K562 (cell line): ENCODE results near the gene PRELID3B. TPM values are rescaled to one million over a fixed set of nuclear protein-coding genes. Genes with fewer than 3 reads are reported as not detected.

ENCODE experiments used
- ATF1 ChIP-seq, 2 experiments: fragments of 450-650 bp in 1 of 2; IDR thresholded peaks; 2 replicates each; pipeline ENCODE4 v1.6.1; 2016; ENCODE audit warnings: missing compliant biosample characterization in 1 of 2, missing genetic modification characterization in 1 of 2
- BRCA1 ChIP-seq, 2 experiments: fragments of 450-650 bp in 1 of 2; sonication (generic) in 1 of 2; formaldehyde crosslinking in 1 of 2; IDR thresholded peaks; 2 replicates each; pipeline versions ENCODE4 v1.5.0 to v1.6.1; 2017 to 2020; ENCODE audit warnings: mild to moderate bottlenecking in 1 of 2, missing genetic modification reagents in 1 of 2
- CTCF ChIP-seq, 3 experiments: IDR thresholded peaks in 2 of 3; conservative IDR thresholded peaks in 1 of 3; 2 replicates each; pipeline ENCODE4 v1.5.1; 2011 to 2012; ENCODE audit warnings: low read length in 3 of 3, mild to moderate bottlenecking in 3 of 3, control low read depth in 2 of 3, improper control_type of control experiment in 1 of 3, inconsistent platforms in 1 of 3, low read depth in 1 of 3, mixed read lengths in 1 of 3, moderate library complexity in 1 of 3; ENCODE audit not compliant: insufficient read depth in 2 of 3
- DEAF1 ChIP-seq: fragments of 450-650 bp; formaldehyde crosslinking; IDR thresholded peaks from 2 replicates; pipeline ENCODE4 v1.4.0; 2020; ENCODE audit warnings: mild to moderate bottlenecking, moderate library complexity
- ESRRA ChIP-seq: fragments of 450-650 bp; IDR thresholded peaks from 2 replicates; pipeline ENCODE4 v1.6.1; 2014; ENCODE audit warnings: low read depth, mild to moderate bottlenecking, moderate library complexity, borderline replicate concordance
- GABPB1 ChIP-seq: sonication (generic); formaldehyde crosslinking; IDR thresholded peaks from 2 replicates; pipeline ENCODE4 v1.8.0; 2022; ENCODE audit warnings: mild to moderate bottlenecking, missing genetic modification reagents
- HDAC1 ChIP-seq, 2 experiments: fragments of 450-650 bp; IDR thresholded peaks; 2 replicates each; pipeline ENCODE4 v1.6.1; 2016 to 2017; ENCODE audit warnings: inconsistent platforms in 1 of 2, mild to moderate bottlenecking in 1 of 2, moderate library complexity in 1 of 2
- HLTF ChIP-seq: fragments of 450-650 bp; IDR thresholded peaks from 2 replicates; pipeline ENCODE4 v1.6.1; 2016
- ID3 ChIP-seq, 2 experiments: fragments of 250-450 bp in 1 of 2; fragments of 450-650 bp in 1 of 2; sonication (Bioruptor Pico) in 1 of 2; IDR thresholded peaks; 2 replicates each; pipeline versions ENCODE4 v1.6.1 to v1.8.0; 2016 to 2021; ENCODE audit warnings: mild to moderate bottlenecking in 2 of 2, moderate library complexity in 2 of 2, missing compliant biosample characterization in 1 of 2, missing genetic modification characterization in 1 of 2
- KDM5B ChIP-seq: fragments of 200-600 bp; sonication (generic); IDR thresholded peaks from 2 replicates; pipeline ENCODE4 v1.6.1; 2012; ENCODE audit warnings: low read depth, mild to moderate bottlenecking, moderate library complexity, low read length, control low read depth, inconsistent platforms; ENCODE audit not compliant: insufficient replicate concordance
- NBN ChIP-seq: fragments of 450-650 bp; IDR thresholded peaks from 2 replicates; pipeline ENCODE4 v1.6.1; 2016; ENCODE audit warnings: low read depth, mild to moderate bottlenecking
- NFE2L1 ChIP-seq: fragments of 450-650 bp; IDR thresholded peaks from 2 replicates; pipeline ENCODE4 v1.6.1; 2016; ENCODE audit warnings: missing genetic modification characterization, low read depth, mild to moderate bottlenecking, missing compliant biosample characterization, moderate library complexity, borderline replicate concordance
- NFIC ChIP-seq: fragments of 450-650 bp; IDR thresholded peaks from 2 replicates; pipeline ENCODE4 v1.6.1; 2017; ENCODE audit warnings: mild to moderate bottlenecking, inconsistent platforms
- SUPT5H ChIP-seq: fragments of 450-650 bp; IDR thresholded peaks from 2 replicates; pipeline ENCODE4 v1.6.1; 2016
- XRCC3 ChIP-seq: fragments of 450-650 bp; IDR thresholded peaks from 2 replicates; pipeline ENCODE4 v1.6.1; 2017; ENCODE audit warnings: mild to moderate bottlenecking, moderate library complexity
- ZMIZ1 ChIP-seq, 2 experiments: fragments of 150-350 bp in 1 of 2; IDR thresholded peaks; 2 replicates each; pipeline ENCODE4 v1.6.1; 2012 to 2016; ENCODE audit warnings: low read depth in 2 of 2, low read length in 2 of 2, mild to moderate bottlenecking in 1 of 2, moderate library complexity in 1 of 2
- polyA plus RNA-seq, 8 experiments: library from polyadenylated mRNA; depleted of rRNA in 4 of 8; stranded (reverse) in 5 of 8; unstranded in 3 of 8; fragments of >200 nt; fragmentation: Nextera tagmentation in 2 of 8; fragmentation: Illumina TruSeq in 1 of 8; extraction: Ambion mirVana in 2 of 8; extraction: Trizol in 1 of 8; gene quantifications; 2 replicates each; pipeline versions ENCODE4 v1.2.1 to v1.2.3, GENCODE V29; 2011 to 2014; ENCODE audit warnings: inconsistent platforms in 1 of 8, missing spikeins in 1 of 8
- total RNA-seq, 7 experiments: library from RNA; depleted of rRNA in 6 of 7; stranded (reverse); fragments of >200 nt in 6 of 7; fragmentation: Illumina TruSeq in 2 of 7; extraction: Trizol in 2 of 7; gene quantifications; 2 replicates each; pipeline versions ENCODE4 v1.2.1 to v1.2.3, GENCODE V29; 2011 to 2021; ENCODE audit warnings: low replicate concordance in 1 of 7

The PRELID3B gene
- total and polyA plus RNA-seq, 9 of the 15 experiments (the other 6 are each of a cell fraction or from before 2014, with no cell fraction given) = 77.0 to 186 (median 101) TPM

- TF ChIP-seq ZMIZ1 (IDR thresholded peaks at IDR 0.05; ENCODE audit: low read depth in 2 of 2, low read length in 2 of 2) (no peak), ID3 (CRISPR knock-in tag; IDR thresholded peaks at IDR 0.05) (no peak), ID3 (tag; IDR thresholded peaks at IDR 0.05) (0 out of 2 replicates have a peak, but pooled peaks have one; percentile 48), HDAC1 (IDR thresholded peaks at IDR 0.05) (no peak), NFIC (peak; percentile 87), DEAF1 (CRISPR knock-in tag) (0 out of 2 replicates have a peak, but pooled peaks have one; percentile 8), KDM5B (peak; percentile 57), ATF1 (CRISPR knock-in tag; IDR thresholded peaks at IDR 0.05) (peak; percentile 31; the same call in 1 of the 2 replicates), ATF1 (tag; IDR thresholded peaks at IDR 0.05) (no peak), GABPB1 (CRISPR knock-in tag) (no peak; the same call in 1 of the 2 replicates), SUPT5H (0 out of 2 replicates have a peak, but pooled peaks have one; percentile 33), NFE2L1 (tag) (no peak), CTCF (IDR thresholded peaks at IDR 0.05 in 2 of 3, conservative IDR thresholded peaks at IDR 0.05 in 1 of 3; ENCODE audit: insufficient read depth in 2 of 3, low read depth in 1 of 3, low read length in 3 of 3) (peak in 1 of 3 experiments; percentile 10; a peak in 1 of 6 replicates), BRCA1 (IDR thresholded peaks at IDR 0.05) (no peak), BRCA1 (CRISPR knock-in tag; IDR thresholded peaks at IDR 0.05) (no peak), HLTF (no peak), NBN (no peak), XRCC3 (no peak), ESRRA (no peak)
Measured at GRCh38 chr20:59042796-59043631, 428 bp upstream of the PRELID3B start (continued).
